NCI-H524 (cell line): Measurements from ENCODE around the gene LINC01488.

ENCODE experiments used
- DNase-seq, 2 experiments: peaks; one replicate each; lab custom pipeline; 2025; lab: John Stamatoyannopoulos, UW

Gene LINC01488

GRCh38 chr11:69492201-69492991, 10.9 kb downstream of the LINC01488 start:
- DNase-seq: no peak

- no peak for DNase-seq
These were observed 12.7 kb downstream of the LINC01488 start for GRCh38 chr11:69493931-69494821.

GRCh38 chr11:69494851-69495250, 13.4 kb downstream of the LINC01488 start:
- DNase-seq: no peak

DNA sequence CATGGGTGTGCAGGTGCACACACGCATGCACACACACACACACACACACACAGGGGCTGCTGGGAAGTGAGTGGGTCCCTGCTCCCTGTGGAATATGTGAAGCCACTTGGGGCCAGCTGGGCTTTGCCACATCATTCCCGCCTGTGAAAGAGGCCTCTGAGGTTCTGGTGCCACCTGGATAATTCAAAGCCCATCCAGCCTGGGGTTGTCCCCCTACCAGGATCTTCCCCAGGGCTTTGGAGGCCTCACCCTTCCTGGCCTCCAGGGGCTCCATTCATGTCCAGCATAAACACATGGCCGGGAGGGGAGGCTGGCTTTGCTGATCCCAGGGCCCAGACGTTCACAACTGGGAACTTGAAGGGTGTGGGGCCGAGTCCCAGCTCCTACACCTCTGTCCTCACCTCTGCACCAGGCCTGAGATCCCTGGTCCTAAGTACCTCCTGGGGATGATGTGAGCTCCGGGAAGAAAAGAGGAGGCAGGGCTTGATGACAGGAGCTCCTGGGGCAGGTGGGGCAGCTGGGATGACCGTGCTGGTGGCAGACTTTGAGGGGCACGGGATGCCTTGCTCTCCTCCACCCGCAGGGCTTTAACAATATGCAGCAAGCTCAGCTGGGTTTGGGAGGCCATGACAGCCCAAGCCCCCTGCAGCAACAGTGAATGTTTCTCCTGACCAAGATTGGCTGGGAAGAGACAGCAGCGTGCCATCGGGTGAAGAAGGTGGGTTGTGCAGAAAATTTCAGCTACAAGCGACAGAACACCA, 14.2 kb downstream of the LINC01488 start:
- no peak for DNase-seq

GRCh38 chr11:69496202-69496557, 14.7 kb downstream of the LINC01488 start:
- no peak for DNase-seq

DNA sequence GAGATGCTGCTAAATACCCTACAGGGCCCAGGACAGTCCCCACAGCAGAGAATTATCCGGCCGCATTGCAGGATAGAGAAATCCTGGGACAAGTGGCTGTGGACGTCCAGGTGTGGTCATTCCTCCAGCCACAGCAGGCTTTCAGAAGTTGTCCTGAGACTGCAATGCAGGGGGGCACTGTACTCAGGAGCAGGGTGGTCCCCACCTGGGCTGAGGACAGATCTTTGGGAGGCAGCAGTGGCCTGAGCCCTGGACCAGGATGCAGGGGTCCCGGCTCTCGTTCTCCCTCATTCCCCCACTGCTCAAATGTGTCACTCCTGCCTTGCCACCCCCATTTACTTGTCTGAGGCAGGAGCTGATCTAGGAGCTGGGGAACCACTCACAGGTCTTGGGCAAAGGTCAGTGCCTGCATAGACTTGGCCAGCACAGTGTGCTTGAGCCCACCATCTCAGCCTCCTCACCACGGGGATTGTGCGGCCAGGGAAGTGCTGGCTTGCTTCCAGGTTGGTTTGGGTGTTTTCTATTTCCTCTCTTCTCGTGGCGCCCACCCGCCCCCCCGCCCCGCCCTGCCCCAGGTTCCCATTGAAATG, 15.3 kb downstream of the LINC01488 start:
- no peak for DNase-seq

GRCh38 chr11:69497221-69497787, 15.8 kb downstream of the LINC01488 start:
- no peak for DNase-seq

DNA sequence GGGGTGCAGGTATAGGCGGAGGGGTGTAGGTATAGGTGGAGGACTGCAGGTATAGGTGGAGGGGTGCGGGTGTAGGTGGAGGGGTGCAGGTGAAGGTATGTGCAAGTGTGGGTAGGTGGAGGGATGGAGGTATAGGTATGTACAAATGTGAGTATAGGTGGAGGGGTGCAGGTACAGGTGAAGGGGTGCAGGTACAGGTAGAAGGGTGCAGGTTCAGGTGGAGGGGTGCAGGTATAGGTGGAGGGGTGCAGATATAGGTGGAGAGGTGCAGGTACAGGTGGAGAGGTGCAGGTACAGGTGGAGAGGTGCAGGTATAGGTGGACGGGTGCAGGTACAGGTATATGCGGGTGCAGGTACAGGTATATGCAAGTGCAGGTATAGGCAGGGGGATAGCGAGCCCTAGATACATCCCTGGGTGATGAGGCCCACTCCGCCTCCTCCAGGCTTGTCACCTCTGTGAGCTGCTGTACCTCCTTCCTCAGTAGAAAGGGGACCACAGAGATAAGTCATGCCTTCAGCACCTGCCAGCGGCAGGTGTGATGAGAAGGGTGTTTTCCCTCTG, 17.2 kb downstream of the LINC01488 start:
- DNase-seq: no peak

DNA sequence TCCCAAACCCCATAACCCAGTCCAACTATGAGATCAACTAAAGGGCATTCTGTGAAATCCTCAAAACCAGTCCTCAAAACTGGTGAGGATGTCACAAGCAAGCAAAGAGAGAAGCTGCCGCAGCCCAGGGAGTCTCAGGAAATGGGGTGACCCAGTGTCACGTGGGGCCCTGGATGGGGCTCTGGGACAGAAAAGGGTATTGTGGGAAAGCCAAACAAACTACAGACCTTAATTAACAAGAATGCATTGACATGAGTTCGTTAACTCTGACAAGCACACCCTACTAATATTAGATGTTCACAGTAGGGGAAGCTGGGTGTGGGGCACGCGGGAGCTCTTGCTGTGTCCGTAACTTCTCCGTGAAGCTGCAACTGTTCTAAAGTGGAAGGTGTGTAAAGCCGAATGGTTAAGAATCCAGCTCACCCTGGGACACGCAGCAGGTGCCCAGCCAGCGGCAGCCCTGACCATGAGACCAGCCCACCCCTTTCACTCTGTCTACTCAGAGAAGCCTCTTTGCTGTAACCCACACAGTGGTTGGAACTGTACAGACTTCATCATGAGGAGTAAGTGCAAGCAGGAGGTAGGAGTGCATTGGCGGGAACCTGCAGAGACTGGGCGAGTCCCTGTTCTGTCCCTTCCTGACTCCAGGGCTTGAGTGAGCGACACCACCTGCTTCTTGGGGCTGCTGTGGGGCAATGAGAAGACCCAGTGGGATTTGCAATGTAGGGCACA, 17.9 kb downstream of the LINC01488 start:
- peak in 1 of 2 experiments; percentile 30 for DNase-seq

DNA sequence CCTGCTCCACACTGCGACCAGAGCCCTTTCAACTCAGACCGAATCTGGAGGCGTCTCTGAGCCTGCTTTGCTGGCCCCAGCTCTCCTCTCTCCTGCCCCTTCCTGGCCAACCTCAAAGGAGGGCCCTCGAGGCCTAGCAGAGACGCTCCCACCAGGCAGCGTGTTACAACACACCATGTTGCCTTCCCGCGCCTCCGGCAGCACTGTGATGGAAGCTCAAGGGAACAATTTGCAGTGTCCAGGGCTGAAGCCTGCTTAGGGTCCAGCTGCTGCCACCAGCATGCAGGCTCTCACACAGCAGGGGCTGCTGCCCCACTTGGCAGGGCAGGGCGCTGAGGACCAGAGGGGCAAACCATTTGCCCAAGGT, 18.4 kb downstream of the LINC01488 start:
- no peak for DNase-seq

DNA sequence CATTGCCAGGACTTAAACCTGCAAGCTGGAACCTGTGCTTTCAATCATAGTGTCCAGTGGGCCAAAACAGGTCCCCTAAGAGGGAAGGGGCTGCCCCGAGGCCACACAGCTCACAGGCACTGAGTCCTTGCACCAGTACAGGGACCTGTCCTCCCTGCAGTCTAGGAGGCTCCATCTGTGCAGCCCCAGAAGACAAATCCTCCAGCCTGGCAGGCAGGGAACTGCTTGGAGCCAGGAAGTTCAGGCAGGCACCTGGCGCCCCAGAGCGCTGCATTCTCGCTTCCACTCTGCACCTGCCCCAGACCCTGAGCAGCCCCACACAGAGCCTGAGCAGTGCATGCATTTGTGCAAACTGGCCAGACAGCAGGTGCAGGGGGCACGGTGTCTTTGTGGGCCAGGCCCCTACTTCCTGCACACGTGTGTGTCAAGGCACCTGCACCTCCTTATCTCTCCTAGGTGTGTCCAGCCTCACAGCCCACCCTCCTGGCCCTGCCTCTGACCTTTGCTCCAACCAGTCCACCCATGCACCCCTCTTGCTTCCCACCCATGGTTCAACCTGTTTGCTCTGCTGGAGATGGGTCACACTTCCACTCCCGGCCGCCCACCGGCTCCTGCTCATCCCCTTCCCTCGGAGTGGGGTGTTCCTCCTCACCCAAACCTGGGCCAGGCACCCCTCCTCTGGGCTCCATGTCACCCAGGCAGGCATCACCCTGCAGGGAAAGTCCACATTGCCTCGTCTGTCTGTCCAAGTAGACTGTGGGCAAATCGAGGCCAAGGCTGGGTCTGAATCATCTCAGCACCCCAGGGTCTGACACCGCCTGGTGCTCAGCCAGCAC, 19.0 kb downstream of the LINC01488 start:
- peak in 1 of 2 experiments; percentile 30 for DNase-seq

- DNase-seq: no peak
These were observed 19.6 kb downstream of the LINC01488 start for GRCh38 chr11:69501121-69501489.

GRCh38 chr11:69501891-69502860, 20.7 kb downstream of the LINC01488 start:
- peak in 1 of 2 experiments; percentile 46 for DNase-seq

DNA sequence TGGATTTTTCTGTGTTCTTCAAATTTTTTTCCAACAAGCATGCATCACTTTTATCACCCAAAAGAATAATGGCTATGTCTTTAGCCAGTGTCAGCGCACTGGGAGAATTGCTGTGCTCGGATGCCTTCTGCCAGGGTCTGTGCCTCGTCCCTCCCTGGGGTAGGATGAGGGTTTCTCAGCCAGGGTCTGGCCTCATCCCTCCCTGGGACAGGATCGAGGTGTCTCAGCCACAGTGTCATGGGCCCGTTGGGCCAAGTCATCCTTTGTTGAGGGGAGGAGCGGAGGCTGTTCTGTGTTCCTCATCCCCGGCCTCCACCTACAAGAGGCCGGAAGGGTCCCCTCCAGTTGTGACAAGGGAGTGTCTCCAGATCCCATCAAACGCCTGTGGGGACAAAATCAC, 22.7 kb downstream of the LINC01488 start:
- DNase-seq: no peak

GRCh38 chr11:69504576-69505335, 23.3 kb downstream of the LINC01488 start:
- no peak for DNase-seq

DNA sequence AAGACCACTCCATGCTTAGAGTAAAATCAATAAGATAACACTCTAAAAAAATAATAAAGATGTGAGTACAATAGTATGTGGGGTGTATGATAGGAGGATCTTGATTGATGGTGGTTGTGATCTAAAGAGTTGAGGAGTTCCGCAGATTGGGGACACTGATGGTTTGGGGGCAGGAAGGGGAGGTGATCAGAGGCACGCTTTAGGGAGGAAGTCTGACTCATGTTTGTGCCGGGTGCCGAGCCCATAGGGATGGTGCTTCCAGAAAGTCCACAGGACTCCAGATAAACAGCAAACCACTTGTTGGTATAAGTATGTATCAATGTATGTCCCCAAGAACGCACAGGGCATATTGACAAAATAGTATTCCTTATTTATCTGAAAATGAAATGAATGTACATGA, 27.5 kb downstream of the LINC01488 start:
- DNase-seq: no peak

- no peak for DNase-seq
These were observed 27.9 kb downstream of the LINC01488 start for GRCh38 chr11:69509381-69509780.

GRCh38 chr11:69509846-69510390, 28.5 kb downstream of the LINC01488 start:
- no peak for DNase-seq
